Measurements from ENCODE around the gene SORCS2.

GRCh38 chr4:7297374-7297773, 105.0 kb downstream of the SORCS2 start:
- TF ChIP-seq CTCF (optimal IDR thresholded peaks at IDR 0.05 in 1 of 3, IDR thresholded peaks at IDR 0.05 in 1 of 3, conservative IDR thresholded peaks at IDR 0.05 in 1 of 3; ENCODE audit: extremely low read depth in 1 of 3, insufficient read depth in 2 of 3, low read length in 3 of 3) (no peak), EZH2 (IDR thresholded peaks at IDR 0.05; ENCODE audit: low read length) (no peak)

All from keratinocyte (primary cell).